ENCODE results near the gene BIN1.

BIN1 gene

GRCh38 chr2:127106991-127107621, at the start of gene BIN1:
Gene BIN1, minus strand, starts transcription at chr2:127107154. Its CDS starts 211 bp downstream, at chr2:127106943.
- H3K27ac ChIP-seq (ENCODE audit: low read depth, low read length), result peak within 1 kb of the TSS; percentile 72
- H3K4me1 ChIP-seq (ENCODE audit: control insufficient read depth in 5 of 5, insufficient read depth in 5 of 5, low read length in 5 of 5), result peaks cover 10 to 67% (median 62%) of the 10 kb centered on the region in 5 donors
- H3K27me3 ChIP-seq (ENCODE audit: control insufficient read depth in 5 of 5, insufficient read depth in 4 of 5, low read length in 5 of 5), result no peaks in the 10 kb centered on the region
- no peaks in the 10 kb centered on the region for H3K36me3 ChIP-seq (ENCODE audit: control insufficient read depth in 5 of 5, insufficient read depth in 5 of 5, low read length in 5 of 5)
- H3K4me3 ChIP-seq (ENCODE audit: low read depth in 1 of 5, low read length in 5 of 5), result peak within 1 kb of the TSS; percentile 76 to 90 (median 81)
- H3K9ac ChIP-seq (ENCODE audit: low read length in 5 of 5), result peak within 1 kb of the TSS; percentile 63 to 87 (median 79)
- no peaks in the 10 kb centered on the region for H3K9me3 ChIP-seq (ENCODE audit: control insufficient read depth in 5 of 5, low read length in 5 of 5)

GRCh38 chr2:127155947-127156346, 49.0 kb upstream of the BIN1 start:
- no peaks in the 10 kb centered on the region for H3K36me3 ChIP-seq (ENCODE audit: control insufficient read depth in 5 of 5, insufficient read depth in 5 of 5, low read length in 5 of 5)
- no peak overlapping the region for H3K27ac ChIP-seq (ENCODE audit: low read depth, low read length)
- H3K27me3 ChIP-seq (ENCODE audit: control insufficient read depth in 5 of 5, insufficient read depth in 4 of 5, low read length in 5 of 5), result no peaks in the 10 kb centered on the region
- H3K9ac ChIP-seq (ENCODE audit: low read length in 5 of 5), result no peak overlapping the region
- H3K9me3 ChIP-seq (ENCODE audit: control insufficient read depth in 5 of 5, low read length in 5 of 5), result peaks cover 0 to 3% (median 0%) of the 10 kb centered on the region in 5 donors
- H3K4me1 ChIP-seq (ENCODE audit: control insufficient read depth in 5 of 5, insufficient read depth in 5 of 5, low read length in 5 of 5), result peaks cover 2 to 33% (median 25%) of the 10 kb centered on the region in 5 donors
- no peak overlapping the region for H3K4me3 ChIP-seq (ENCODE audit: low read depth in 1 of 5, low read length in 5 of 5)

GRCh38 chr2:127155028-127155581, 48.2 kb upstream of the BIN1 start:
- no peaks in the 10 kb centered on the region for H3K27me3 ChIP-seq (ENCODE audit: control insufficient read depth in 5 of 5, insufficient read depth in 4 of 5, low read length in 5 of 5)
- peaks cover 2 to 33% (median 25%) of the 10 kb centered on the region in 5 donors for H3K4me1 ChIP-seq (ENCODE audit: control insufficient read depth in 5 of 5, insufficient read depth in 5 of 5, low read length in 5 of 5)
- no peak overlapping the region for H3K4me3 ChIP-seq (ENCODE audit: low read depth in 1 of 5, low read length in 5 of 5)
- H3K9me3 ChIP-seq (ENCODE audit: control insufficient read depth in 5 of 5, low read length in 5 of 5), result peaks cover 0 to 4% (median 0%) of the 10 kb centered on the region in 5 donors
- H3K36me3 ChIP-seq (ENCODE audit: control insufficient read depth in 5 of 5, insufficient read depth in 5 of 5, low read length in 5 of 5), result no peaks in the 10 kb centered on the region
- H3K27ac ChIP-seq (ENCODE audit: low read depth, low read length), result peak overlapping the region; percentile 49
- H3K9ac ChIP-seq (ENCODE audit: low read length in 5 of 5), result peak overlapping the region in 1 of 5 donors; percentile 30

GRCh38 chr2:127154396-127154795, 47.4 kb upstream of the BIN1 start:
- Histone ChIP-seq H3K4me1 (ENCODE audit: control insufficient read depth in 5 of 5, insufficient read depth in 5 of 5, low read length in 5 of 5) (peaks cover 2 to 33% (median 25%) of the 10 kb centered on the region in 5 donors), H3K9ac (ENCODE audit: low read length in 5 of 5) (no peak overlapping the region), H3K4me3 (ENCODE audit: low read depth in 1 of 5, low read length in 5 of 5) (no peak overlapping the region), H3K27ac (ENCODE audit: low read depth, low read length) (peak overlapping the region; percentile 49), H3K9me3 (ENCODE audit: control insufficient read depth in 5 of 5, low read length in 5 of 5) (peaks cover 0 to 4% (median 0%) of the 10 kb centered on the region in 5 donors), H3K27me3 (ENCODE audit: control insufficient read depth in 5 of 5, insufficient read depth in 4 of 5, low read length in 5 of 5) (no peaks in the 10 kb centered on the region), H3K36me3 (ENCODE audit: control insufficient read depth in 5 of 5, insufficient read depth in 5 of 5, low read length in 5 of 5) (no peaks in the 10 kb centered on the region)

- H3K9me3 ChIP-seq (ENCODE audit: control insufficient read depth in 5 of 5, low read length in 5 of 5), result peaks cover 0 to 4% (median 0%) of the 10 kb centered on the region in 5 donors
- H3K4me1 ChIP-seq (ENCODE audit: control insufficient read depth in 5 of 5, insufficient read depth in 5 of 5, low read length in 5 of 5), result peaks cover 2 to 33% (median 25%) of the 10 kb centered on the region in 5 donors
- H3K9ac ChIP-seq (ENCODE audit: low read length in 5 of 5), result no peak overlapping the region
- no peaks in the 10 kb centered on the region for H3K27me3 ChIP-seq (ENCODE audit: control insufficient read depth in 5 of 5, insufficient read depth in 4 of 5, low read length in 5 of 5)
- H3K36me3 ChIP-seq (ENCODE audit: control insufficient read depth in 5 of 5, insufficient read depth in 5 of 5, low read length in 5 of 5), result no peaks in the 10 kb centered on the region
- peak overlapping the region; percentile 49 for H3K27ac ChIP-seq (ENCODE audit: low read depth, low read length)
- no peak overlapping the region for H3K4me3 ChIP-seq (ENCODE audit: low read depth in 1 of 5, low read length in 5 of 5)
Measured at GRCh38 chr2:127153691-127154158, 46.8 kb upstream of the BIN1 start.

DNA sequence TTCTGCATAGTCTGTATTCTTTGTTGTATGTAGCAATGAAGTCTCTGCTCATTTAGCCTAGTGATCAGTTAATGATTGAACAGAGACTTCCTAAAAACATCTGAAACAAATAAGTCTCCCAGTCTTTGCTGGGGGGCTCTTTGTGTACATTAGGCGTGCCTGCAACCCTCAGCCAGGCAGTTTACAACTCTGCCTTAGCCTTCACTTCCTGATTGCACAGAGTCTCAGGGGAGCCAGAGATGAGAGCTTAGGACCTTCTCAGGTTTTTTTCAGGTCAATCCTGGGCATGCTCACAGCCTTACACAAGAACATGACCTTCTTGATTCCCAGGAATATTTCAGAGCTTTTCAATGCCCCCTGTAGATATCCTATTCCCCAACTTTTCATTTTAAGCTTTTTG, 44.0 kb upstream of the BIN1 start:
- Histone ChIP-seq H3K9ac (ENCODE audit: low read length in 5 of 5) (no peak overlapping the region), H3K36me3 (ENCODE audit: control insufficient read depth in 5 of 5, insufficient read depth in 5 of 5, low read length in 5 of 5) (no peaks in the 10 kb centered on the region), H3K4me3 (ENCODE audit: low read depth in 1 of 5, low read length in 5 of 5) (no peak overlapping the region), H3K27ac (ENCODE audit: low read depth, low read length) (no peak overlapping the region), H3K4me1 (ENCODE audit: control insufficient read depth in 5 of 5, insufficient read depth in 5 of 5, low read length in 5 of 5) (peaks cover 2 to 37% (median 24%) of the 10 kb centered on the region in 5 donors), H3K27me3 (ENCODE audit: control insufficient read depth in 5 of 5, insufficient read depth in 4 of 5, low read length in 5 of 5) (no peaks in the 10 kb centered on the region), H3K9me3 (ENCODE audit: control insufficient read depth in 5 of 5, low read length in 5 of 5) (peaks cover 0 to 4% (median 0%) of the 10 kb centered on the region in 5 donors)

GRCh38 chr2:127149384-127149783, 42.4 kb upstream of the BIN1 start:
- H3K9ac ChIP-seq (ENCODE audit: low read length in 5 of 5), result no peak overlapping the region
- H3K4me3 ChIP-seq (ENCODE audit: low read depth in 1 of 5, low read length in 5 of 5), result no peak overlapping the region
- peaks cover 0 to 29% (median 19%) of the 10 kb centered on the region in 5 donors for H3K4me1 ChIP-seq (ENCODE audit: control insufficient read depth in 5 of 5, insufficient read depth in 5 of 5, low read length in 5 of 5)
- peaks cover 0 to 4% (median 0%) of the 10 kb centered on the region in 5 donors for H3K9me3 ChIP-seq (ENCODE audit: control insufficient read depth in 5 of 5, low read length in 5 of 5)
- no peak overlapping the region for H3K27ac ChIP-seq (ENCODE audit: low read depth, low read length)
- no peaks in the 10 kb centered on the region for H3K27me3 ChIP-seq (ENCODE audit: control insufficient read depth in 5 of 5, insufficient read depth in 4 of 5, low read length in 5 of 5)
- no peaks in the 10 kb centered on the region for H3K36me3 ChIP-seq (ENCODE audit: control insufficient read depth in 5 of 5, insufficient read depth in 5 of 5, low read length in 5 of 5)

DNA sequence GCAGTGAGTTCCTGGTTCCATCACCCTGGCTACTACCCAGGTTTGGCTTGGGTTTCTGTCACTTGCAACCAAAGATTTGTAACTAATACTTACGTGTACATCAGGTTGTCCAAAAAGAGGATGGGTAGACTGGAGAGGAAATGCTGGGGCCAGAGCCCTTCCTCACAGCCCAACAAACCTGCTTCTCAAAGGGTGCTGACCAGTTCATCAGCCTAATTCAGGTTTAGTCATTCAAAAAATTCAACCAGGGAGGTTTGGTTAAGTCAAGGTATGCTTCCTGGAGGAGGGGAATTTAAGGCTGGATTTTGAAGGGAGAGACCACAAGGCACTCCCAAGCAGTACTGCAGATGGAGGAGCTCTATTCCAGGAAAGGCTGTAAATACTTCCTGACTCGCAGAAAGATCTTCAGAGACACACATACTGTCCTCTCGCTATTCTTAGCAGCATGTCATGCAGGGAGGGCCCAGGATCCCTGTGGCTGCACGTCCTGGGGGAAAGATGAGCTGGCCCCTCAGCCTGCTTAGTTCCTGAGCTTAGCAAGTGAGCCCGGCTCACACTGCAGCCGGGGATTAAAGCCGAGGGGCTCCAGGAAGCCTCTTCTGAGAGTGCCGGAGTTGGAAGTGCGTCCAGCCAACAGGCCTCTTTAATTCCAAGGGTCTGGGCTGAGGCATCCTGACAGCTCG, 40.0 kb upstream of the BIN1 start:
- peaks cover 0 to 34% (median 17%) of the 10 kb centered on the region in 5 donors for H3K4me1 ChIP-seq (ENCODE audit: control insufficient read depth in 5 of 5, insufficient read depth in 5 of 5, low read length in 5 of 5)
- peaks cover 0 to 4% (median 0%) of the 10 kb centered on the region in 5 donors for H3K9me3 ChIP-seq (ENCODE audit: control insufficient read depth in 5 of 5, low read length in 5 of 5)
- H3K4me3 ChIP-seq (ENCODE audit: low read depth in 1 of 5, low read length in 5 of 5), result no peak overlapping the region
- no peaks in the 10 kb centered on the region for H3K27me3 ChIP-seq (ENCODE audit: control insufficient read depth in 5 of 5, insufficient read depth in 4 of 5, low read length in 5 of 5)
- no peak overlapping the region for H3K27ac ChIP-seq (ENCODE audit: low read depth, low read length)
- H3K36me3 ChIP-seq (ENCODE audit: control insufficient read depth in 5 of 5, insufficient read depth in 5 of 5, low read length in 5 of 5), result no peaks in the 10 kb centered on the region
- no peak overlapping the region for H3K9ac ChIP-seq (ENCODE audit: low read length in 5 of 5)

DNA sequence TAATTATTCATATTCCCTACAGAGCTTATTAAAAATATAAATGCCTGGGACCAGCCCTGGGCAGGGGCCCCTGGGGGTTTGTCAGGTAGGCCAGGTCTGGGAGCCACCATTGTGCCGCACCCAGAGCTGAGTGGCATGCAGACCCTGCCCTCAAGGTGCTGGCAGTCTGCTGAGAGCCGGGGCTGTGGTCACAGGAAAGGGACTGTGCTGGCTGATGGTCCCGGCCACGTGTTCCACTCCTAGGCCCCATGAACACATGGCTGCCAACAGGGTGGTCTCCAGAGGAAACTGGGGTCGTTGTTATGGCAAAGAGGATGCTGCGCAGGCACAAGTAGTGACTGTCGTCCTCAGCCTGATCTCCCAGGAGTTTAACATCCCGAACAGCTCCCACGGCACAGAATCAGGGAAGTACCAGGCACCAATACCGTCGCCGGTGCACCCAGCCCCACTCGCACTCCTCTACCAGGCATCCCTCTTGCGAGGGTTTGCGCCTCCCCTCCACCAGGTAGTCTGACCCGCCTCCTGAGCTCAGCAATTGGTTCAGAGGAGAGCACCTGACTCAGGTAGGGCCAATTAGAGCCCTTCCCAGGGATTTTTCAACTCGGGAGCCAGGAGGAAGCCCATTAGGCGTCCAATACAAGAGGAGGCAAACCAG, 39.2 kb upstream of the BIN1 start:
- Histone ChIP-seq H3K9ac (ENCODE audit: low read length in 5 of 5) (no peak overlapping the region), H3K4me1 (ENCODE audit: control insufficient read depth in 5 of 5, insufficient read depth in 5 of 5, low read length in 5 of 5) (peaks cover 0 to 34% (median 17%) of the 10 kb centered on the region in 5 donors), H3K4me3 (ENCODE audit: low read depth in 1 of 5, low read length in 5 of 5) (no peak overlapping the region), H3K36me3 (ENCODE audit: control insufficient read depth in 5 of 5, insufficient read depth in 5 of 5, low read length in 5 of 5) (no peaks in the 10 kb centered on the region), H3K27me3 (ENCODE audit: control insufficient read depth in 5 of 5, insufficient read depth in 4 of 5, low read length in 5 of 5) (no peaks in the 10 kb centered on the region), H3K27ac (ENCODE audit: low read depth, low read length) (no peak overlapping the region), H3K9me3 (ENCODE audit: control insufficient read depth in 5 of 5, low read length in 5 of 5) (peaks cover 0 to 4% (median 0%) of the 10 kb centered on the region in 5 donors)
